Measurements from ENCODE around the gene C17orf58. TPM values are rescaled to one million over a fixed set of nuclear protein-coding genes. Genes with fewer than 3 reads are reported as not detected.
"Not testable (repeated sequence)": the region's sequence is repeated elsewhere in the genome, so short reads cannot be mapped to it uniquely, and the experiment has no call there.

The C17orf58 gene
- total and polyA plus RNA-seq, 2 experiments from 2014 or later = 30.9 to 35.8 TPM

DNA sequence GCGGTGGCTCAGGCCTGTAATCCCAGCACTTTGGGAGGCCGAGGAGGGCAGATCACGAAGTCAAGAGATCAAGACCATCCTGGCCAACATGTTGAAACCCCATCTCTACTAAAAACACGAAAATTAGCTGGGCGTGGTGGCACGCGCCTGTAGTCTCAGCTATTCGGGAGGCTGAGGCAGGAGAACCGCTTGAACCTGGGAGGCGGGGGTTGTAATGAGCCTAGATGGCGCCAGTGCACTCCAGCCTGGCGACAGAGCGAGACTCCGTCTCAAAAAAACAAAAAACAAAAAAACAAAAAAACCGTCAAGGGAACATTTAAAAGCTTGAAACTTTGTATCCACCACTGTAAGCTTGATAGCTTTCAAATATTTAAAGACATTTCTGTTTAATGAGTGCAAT is 26.3 kb upstream of the C17orf58 start:
- H4K20me1 ChIP-seq (replicated peaks; ENCODE audit: insufficient read depth); H3K4me3 Mint-ChIP-seq; H3K27ac ChIP-seq (ENCODE audit: low read depth); H3K36me3 Mint-ChIP-seq (ENCODE audit: low read depth); H2AFZ ChIP-seq; H3F3A ChIP-seq (replicated peaks; ENCODE audit: low read depth); H3K9me3 Mint-ChIP-seq; ATAC-seq; H3K4me2 ChIP-seq; H3K27ac Mint-ChIP-seq; H3K27me3 ChIP-seq (ENCODE audit: insufficient read depth); H3K9me2 ChIP-seq (ENCODE audit: insufficient read depth); H3K36me3 ChIP-seq (ENCODE audit: insufficient read depth); H3K4me1 ChIP-seq (ENCODE audit: insufficient read depth); H3K4me3 ChIP-seq; H3K79me2 ChIP-seq (replicated peaks; ENCODE audit: insufficient read depth): not testable (repeated sequence)
- Mint-ChIP-seq H3K27me3 (ENCODE audit: insufficient read depth, low read depth, poor library complexity) (peaks cover 26% of the 10 kb centered on the region), H3K4me1 (peaks cover 10% of the 10 kb centered on the region)
- peak; percentile 61 to 62 for TF ChIP-seq CTCF (conservative IDR thresholded peaks at IDR 0.05; ENCODE audit: low read depth in 2 of 2)
- peak; percentile 60 for DNase-seq (ENCODE audit: low spot score)

DNA sequence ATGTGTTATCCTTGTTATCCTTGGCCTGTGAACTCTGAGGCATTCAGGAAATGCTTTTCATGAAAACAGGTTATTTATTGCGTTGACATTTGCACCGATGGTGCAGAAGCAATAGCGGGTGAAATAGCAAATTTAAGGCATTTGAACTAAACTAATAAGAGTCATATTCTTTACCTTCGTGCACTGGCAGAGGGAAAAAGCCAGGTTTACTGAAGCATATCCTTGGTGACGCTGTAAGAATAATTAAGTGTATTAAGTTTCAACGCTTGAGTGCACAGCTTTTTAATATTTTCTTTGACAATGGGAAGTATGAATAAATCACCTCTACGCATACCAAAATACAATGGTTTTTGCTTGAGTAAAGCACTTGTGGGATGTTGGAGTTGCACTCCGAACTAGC is 25.7 kb upstream of the C17orf58 start:
- Histone ChIP-seq H2AFZ (no peak overlapping the region), H3K4me1 (ENCODE audit: insufficient read depth) (peaks cover 6% of the 10 kb centered on the region), H3K36me3 (ENCODE audit: insufficient read depth) (no peaks in the 10 kb centered on the region), H3K4me2 (no peak overlapping the region), H3K9me2 (ENCODE audit: insufficient read depth) (no peaks in the 10 kb centered on the region), H3F3A (replicated peaks; ENCODE audit: low read depth) (no peaks in the 10 kb centered on the region; the same call in 1 of the 2 replicates), H3K4me3 (no peak overlapping the region), H4K20me1 (replicated peaks; ENCODE audit: insufficient read depth) (no peaks in the 10 kb centered on the region), H3K27me3 (ENCODE audit: insufficient read depth) (no peaks in the 10 kb centered on the region), H3K79me2 (replicated peaks; ENCODE audit: insufficient read depth) (no peaks in the 10 kb centered on the region), H3K27ac (ENCODE audit: low read depth) (no peak overlapping the region)
- Mint-ChIP-seq H3K4me1 (peaks cover 10% of the 10 kb centered on the region), H3K9me3 (peaks cover 5% of the 10 kb centered on the region; the same call in 2 of the 3 replicates), H3K36me3 (ENCODE audit: low read depth) (no peaks in the 10 kb centered on the region), H3K27ac (no peak overlapping the region), H3K4me3 (no peak overlapping the region), H3K27me3 (ENCODE audit: insufficient read depth, low read depth, poor library complexity) (peaks cover 26% of the 10 kb centered on the region)
- ATAC-seq (no peak), DNase-seq (ENCODE audit: low spot score) (no peak)
- no peak for TF ChIP-seq EZH2 (IDR thresholded peaks at IDR 0.05; ENCODE audit: low read depth, unreplicated experiment)
- TF ChIP-seq ZNF114 (CRISPR knock-in tag; IDR thresholded peaks at IDR 0.05) = no peak
- no peak for TF ChIP-seq ZNF462 (CRISPR knock-in tag; IDR thresholded peaks at IDR 0.05)
- no peak for TF ChIP-seq CTCF (conservative IDR thresholded peaks at IDR 0.05; ENCODE audit: low read depth in 2 of 2)
- no peak for TF ChIP-seq EZH2phosphoT487 (IDR thresholded peaks at IDR 0.05; ENCODE audit: unreplicated experiment)
- TF ChIP-seq CREB1 (CRISPR knock-in tag; IDR thresholded peaks at IDR 0.05; ENCODE audit: low read depth) = no peak
- no peak for TF ChIP-seq STAT1 (IDR thresholded peaks at IDR 0.05; ENCODE audit: unreplicated experiment)
- no peak for TF ChIP-seq ZNF331 (CRISPR knock-in tag; IDR thresholded peaks at IDR 0.05; ENCODE audit: low read depth)
- no peak for TF ChIP-seq POLR2AphosphoS5 (IDR thresholded peaks at IDR 0.05; ENCODE audit: low read depth)
- TF ChIP-seq JUNB (IDR thresholded peaks at IDR 0.05; ENCODE audit: unreplicated experiment) = no peak
